ENCODE measurements around the gene LRCOL1.

Gene LRCOL1

DNA sequence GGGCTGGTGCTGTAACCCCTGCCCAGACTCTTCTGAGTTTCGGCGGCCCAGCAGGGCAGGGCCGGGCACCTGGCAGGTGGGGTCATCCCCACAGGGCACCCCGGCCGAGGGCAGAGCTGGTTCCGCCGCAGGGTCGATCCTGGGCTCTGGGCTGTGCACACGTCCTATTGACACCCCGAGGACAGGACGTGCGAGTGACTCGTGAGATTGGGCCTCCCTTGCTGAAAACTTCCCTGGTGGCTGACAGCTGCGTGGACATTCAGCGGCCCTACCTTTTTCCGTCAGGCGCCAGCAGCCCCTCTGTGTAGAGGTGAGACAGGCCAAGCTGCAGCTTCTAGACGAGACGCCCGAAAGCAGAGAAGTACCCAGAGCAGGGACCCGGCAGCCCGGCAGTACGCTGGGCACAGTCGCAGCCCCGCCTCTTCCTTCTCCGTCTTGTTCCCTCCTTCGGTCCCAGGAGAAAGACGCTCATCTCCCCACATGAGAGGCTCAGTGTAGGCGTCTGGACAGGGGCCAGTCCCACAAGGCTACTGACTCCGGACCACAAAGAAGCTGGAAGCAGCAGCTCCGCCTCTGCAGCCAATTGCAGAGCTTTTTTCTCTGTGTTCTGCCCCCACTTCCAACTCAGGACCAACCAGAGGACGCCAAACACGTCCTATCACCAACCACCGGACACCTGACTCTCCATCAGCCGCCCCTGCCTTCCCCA is at the start of gene LRCOL1:
Gene LRCOL1 (minus strand): TSS at position 532 of the 709 bp plus-strand sequence. CDS start 4,331 bp downstream, outside the sequence.
- DNase-seq (ENCODE audit: low read depth in 1 of 2, low spot score in 1 of 2): no peak

DNA sequence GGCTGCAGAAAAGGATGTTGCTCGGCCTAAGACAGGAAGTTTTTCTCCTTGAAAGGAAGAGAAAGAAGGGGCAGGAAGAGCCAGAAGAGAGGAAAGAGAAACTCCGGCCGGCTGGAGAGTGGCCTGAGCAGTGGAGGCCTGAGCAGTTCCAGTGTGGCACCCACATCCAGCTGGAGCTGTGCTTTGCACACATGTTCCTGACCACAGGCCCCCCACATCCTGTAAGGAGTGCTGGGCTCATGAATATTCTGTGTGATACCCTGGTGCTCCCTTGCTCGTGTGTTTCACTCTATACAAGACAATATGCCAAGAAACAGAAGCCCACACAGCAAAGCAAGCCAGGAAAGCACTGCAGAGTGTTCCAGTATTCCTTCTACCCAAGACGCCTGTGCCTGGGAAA is 49.7 kb upstream of the LRCOL1 start:
- DNase-seq (ENCODE audit: low read depth in 1 of 2, low spot score in 1 of 2): no peak

- DNase-seq (ENCODE audit: low read depth in 1 of 2, low spot score in 1 of 2): no peak
Measured at GRCh38 chr12:132659146-132659545, 48.8 kb upstream of the LRCOL1 start.

DNA sequence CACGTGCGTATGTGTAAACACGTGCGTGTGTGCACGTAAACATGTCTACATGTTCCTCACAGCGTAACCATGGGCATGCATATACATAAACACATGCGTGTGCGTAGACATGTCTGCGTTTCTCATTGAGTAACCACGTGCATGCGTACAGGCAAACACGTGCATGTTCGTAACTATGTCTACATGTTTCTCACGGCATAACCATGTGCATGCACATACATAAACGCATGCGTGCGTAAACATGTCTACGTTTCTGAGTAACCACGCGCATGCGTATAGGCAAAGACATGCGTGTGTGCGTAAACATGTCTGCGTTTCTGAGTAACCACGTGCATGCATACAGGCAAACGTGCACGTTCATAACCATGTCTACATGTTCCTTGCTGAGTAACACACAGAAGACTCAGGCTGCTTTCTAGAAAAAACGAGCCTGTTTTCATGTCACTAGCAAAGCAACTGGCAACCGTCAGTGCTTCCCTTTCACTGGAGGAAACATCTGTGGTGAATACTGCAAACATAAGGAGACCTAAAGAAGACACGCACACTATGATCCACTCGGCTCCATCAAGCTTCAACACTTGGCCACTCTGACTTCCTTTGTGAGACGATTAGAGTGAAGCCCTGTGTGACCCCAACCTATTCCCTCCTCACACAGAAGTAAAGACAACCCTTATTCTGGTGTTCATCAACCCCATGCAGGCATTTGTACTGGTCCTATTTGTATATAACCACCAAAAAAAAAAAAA is 47.9 kb upstream of the LRCOL1 start:
- no peak for DNase-seq (ENCODE audit: low read depth in 1 of 2, low spot score in 1 of 2)

DNA sequence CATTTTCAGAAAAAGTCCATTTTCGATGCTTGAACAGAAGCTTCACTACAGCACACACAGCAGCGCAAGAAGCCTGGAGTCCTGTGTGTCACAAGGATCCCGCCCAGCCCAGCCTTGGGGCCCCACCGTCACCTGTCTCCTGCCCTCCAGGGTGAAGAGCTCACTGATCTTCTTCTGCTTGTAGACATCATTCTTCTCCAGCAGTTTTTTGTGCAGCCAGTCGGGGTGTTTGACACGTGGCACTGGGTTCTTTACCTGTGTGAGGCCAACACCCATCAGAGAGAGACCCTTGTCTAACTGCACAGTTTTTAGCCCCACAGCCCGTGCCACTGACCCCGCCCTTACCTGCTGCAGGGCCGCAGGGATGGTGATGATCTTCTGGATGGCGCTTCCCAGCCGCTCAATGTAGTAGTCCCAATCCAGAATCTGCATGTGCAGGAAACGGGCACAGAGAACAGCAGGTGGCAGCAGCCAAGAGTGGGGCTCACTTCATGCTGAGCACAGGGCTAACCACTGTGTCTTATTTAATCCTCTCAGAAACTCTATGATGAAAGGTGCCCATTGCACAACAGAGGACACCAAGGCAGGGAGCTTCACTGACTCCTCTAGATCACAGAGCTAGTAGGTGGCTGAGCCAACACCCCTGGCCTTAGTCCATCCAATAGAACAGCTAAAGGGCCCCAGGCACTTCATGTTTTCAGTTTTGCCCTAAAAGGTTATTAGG is 46.8 kb upstream of the LRCOL1 start:
- no peak for DNase-seq (ENCODE audit: low read depth in 1 of 2, low spot score in 1 of 2)

GRCh38 chr12:132653567-132654290 is 43.3 kb upstream of the LRCOL1 start:
- DNase-seq (ENCODE audit: low read depth in 1 of 2, low spot score in 1 of 2): no peak

DNA sequence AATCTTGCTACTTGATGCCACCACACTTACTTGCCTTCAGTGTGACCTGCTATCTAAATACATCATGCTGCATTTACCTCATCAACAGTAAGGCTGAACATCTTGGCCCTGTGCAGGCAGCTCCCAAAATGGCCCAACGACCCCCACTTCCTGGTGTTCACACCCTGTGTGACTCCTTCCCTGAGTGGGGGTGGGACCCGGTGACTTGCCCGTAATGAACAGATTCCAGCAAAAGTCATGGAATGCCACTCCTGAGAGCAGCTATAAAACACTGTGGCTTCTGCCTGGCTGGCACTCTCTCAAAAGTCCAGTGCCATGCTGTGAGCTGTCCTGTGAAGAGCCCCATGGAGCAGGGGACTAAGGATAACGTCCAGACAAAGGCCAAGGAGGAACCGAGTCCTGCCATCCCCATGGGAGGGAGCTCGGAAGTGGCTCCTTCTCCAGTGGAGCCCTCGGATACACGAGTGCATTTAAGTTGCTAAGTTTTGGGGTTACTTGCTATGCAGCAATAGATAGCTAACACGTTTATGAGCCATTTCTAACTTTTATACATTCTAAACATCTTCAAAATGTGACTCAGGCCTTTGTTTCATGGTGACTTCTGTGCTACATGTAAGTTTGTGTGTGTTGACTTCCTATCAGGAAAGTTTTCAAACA is 41.2 kb upstream of the LRCOL1 start:
- DNase-seq (ENCODE audit: low read depth in 1 of 2, low spot score in 1 of 2): no peak

DNA sequence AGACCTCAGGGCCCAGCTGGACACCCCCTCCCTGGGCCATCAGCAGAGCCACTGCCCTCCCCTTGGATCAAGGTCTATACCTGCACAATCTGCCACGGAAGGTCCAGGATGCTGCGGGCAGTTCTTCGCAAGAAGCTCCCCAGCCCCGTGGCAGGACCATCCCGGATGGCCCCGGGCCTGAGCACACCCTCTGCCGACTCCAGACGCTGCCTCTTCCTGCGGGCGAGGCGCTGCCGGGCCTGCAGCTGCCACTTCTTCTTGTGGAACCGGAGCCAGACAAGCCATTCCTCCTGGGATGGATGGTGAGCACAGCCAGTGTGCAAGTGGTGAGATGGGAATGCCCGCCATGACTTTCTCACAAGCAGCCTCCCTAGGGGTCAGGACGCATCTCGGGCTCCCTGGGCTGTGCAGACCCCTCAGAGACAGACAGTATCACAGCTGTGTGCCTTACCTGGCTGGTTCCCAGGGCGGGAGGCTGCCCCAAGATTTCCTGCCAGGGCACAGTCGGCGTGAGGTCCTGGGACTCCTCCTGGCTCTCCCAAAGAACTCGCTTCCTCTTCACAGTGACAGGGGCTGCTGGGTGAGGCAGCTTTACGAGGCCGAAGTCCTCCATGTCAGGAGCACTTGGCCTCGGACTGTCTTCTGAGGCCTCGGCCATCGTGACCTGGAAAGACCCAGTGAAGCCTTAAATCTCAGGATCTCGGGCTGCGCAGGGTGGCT is 39.0 kb upstream of the LRCOL1 start:
- DNase-seq (ENCODE audit: low read depth in 1 of 2, low spot score in 1 of 2): no peak

- no peak for DNase-seq (ENCODE audit: low read depth in 1 of 2, low spot score in 1 of 2)
Measured at GRCh38 chr12:132648616-132649225, 38.3 kb upstream of the LRCOL1 start.

- no peak for DNase-seq (ENCODE audit: low read depth in 1 of 2, low spot score in 1 of 2)
Measured at GRCh38 chr12:132647858-132648257, 37.5 kb upstream of the LRCOL1 start.

- no peak for DNase-seq (ENCODE audit: low read depth in 1 of 2, low spot score in 1 of 2)
Measured at GRCh38 chr12:132646850-132647249, 36.5 kb upstream of the LRCOL1 start.

- no peak for DNase-seq (ENCODE audit: low read depth in 1 of 2, low spot score in 1 of 2)
Measured at GRCh38 chr12:132642846-132643835, 32.8 kb upstream of the LRCOL1 start.

DNA sequence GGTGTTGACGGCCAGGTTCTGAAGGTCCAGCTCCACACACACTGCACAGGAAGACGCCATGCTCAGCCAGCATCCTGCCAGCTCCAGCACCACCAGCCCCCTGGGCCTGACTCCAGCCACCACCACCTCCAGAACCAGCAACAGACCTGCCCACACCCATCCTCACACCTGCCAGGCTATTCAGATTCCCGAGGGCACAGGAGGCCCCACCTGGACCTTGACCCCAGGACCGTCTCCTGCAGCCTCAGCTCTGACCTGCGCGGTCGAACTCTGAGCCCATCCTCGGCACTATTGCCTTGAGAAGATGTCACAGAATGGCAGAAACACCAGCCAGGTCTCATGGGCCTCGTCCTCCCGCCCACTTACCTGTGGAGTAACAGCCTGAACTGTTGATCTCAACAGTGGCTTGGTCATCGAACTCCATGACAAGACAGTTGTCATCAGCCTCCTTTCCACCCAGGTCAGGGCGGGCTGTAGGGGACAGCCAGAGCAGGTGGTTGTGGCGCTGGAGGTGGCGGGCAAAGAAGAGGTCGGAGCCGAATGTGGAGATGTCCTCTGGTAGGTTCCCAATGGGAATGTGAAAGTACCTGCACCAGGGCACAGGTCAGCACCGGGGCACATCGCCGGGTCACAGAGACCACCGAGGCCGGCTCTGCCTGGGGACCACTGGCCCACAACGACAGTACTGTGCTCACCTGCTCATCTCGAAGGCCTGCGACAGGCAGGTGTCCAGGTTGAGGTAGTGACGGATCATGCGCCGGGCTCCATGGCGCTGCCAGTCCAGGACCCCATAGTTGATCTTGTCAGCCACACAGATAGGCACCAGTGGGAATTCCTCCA is 31.6 kb upstream of the LRCOL1 start:
- DNase-seq (ENCODE audit: low read depth in 1 of 2, low spot score in 1 of 2): no peak

- DNase-seq (ENCODE audit: low read depth in 1 of 2, low spot score in 1 of 2): no peak
Measured at GRCh38 chr12:132640936-132641335, 30.6 kb upstream of the LRCOL1 start.

DNA sequence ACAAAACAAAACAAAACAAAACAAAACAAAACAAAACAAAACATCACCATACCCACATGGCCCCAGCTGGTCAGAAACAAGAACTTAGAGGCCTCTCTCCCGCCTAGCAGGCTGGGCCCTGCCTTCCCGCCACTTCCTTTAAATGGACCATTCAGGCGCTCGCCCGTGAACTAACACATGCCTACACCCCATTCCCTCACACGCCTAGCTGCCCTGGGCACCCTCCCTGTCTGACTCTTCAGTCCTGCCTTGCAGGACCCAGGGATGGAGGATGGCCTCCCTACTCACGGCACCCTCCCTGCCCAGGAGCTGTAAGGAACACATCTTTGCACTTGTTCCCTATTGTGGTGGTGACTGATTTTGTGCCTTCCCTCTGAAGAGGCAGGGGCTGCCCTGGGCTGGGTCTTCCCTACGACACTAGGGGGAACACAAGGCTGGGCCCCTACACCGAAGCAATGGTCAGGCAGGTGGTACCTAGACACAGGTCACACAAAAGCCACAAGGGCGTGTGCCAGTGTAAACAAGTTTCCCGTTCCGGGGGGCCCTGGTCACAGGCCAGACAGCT is 29.7 kb upstream of the LRCOL1 start:
- no peak for DNase-seq (ENCODE audit: low read depth in 1 of 2, low spot score in 1 of 2)

- no peak for DNase-seq (ENCODE audit: low read depth in 1 of 2, low spot score in 1 of 2)
Measured at GRCh38 chr12:132638541-132639408, 28.4 kb upstream of the LRCOL1 start.
